ENCODE results near the gene KCNK6.

DNA sequence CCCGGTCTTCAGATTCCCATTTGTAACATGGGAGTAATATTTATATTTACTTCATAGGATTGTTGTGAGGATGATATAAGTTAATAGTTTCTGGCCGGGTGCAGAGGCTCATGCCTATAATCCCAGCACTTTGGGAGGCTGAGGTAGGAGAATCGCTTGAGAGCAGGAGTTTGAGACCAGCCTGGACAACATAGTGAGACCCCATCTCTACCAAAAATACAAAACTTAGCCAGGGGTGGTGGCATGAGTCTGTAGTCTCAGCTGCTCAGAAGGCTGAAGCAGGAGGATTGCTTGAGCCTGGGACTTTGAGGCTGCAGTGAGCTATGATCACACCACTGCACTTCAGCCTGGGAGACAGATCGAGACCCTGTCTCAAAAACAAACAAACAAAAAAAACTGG, 27.2 kb downstream of the KCNK6 start:
- TF ChIP-seq, protein P1, sequence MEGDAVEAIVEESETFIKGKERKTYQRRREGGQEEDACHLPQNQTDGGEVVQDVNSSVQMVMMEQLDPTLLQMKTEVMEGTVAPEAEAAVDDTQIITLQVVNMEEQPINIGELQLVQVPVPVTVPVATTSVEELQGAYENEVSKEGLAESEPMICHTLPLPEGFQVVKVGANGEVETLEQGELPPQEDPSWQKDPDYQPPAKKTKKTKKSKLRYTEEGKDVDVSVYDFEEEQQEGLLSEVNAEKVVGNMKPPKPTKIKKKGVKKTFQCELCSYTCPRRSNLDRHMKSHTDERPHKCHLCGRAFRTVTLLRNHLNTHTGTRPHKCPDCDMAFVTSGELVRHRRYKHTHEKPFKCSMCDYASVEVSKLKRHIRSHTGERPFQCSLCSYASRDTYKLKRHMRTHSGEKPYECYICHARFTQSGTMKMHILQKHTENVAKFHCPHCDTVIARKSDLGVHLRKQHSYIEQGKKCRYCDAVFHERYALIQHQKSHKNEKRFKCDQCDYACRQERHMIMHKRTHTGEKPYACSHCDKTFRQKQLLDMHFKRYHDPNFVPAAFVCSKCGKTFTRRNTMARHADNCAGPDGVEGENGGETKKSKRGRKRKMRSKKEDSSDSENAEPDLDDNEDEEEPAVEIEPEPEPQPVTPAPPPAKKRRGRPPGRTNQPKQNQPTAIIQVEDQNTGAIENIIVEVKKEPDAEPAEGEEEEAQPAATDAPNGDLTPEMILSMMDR (IDR thresholded peaks at IDR 0.05): no peak
- no peak for TF ChIP-seq EZH2 (IDR thresholded peaks at IDR 0.05; ENCODE audit: borderline replicate concordance, insufficient read depth, low read depth, low read length, poor library complexity, severe bottlenecking)
